Retinal pigment epithelial cell (primary cell): ENCODE measurements around the gene MFGE8.

ENCODE experiments used
- DNase-seq: peaks from one replicate; pipeline ENCODE4 v3.0.0-alpha.2; 2010; ENCODE audit warnings: low read depth
- H3K4me3 ChIP-seq: 2 replicates; pipeline ENCODE4 v1.5.1; 2011; ENCODE audit warnings: mild to moderate bottlenecking, low read length, control low read depth, moderate library complexity
- TF ChIP-seq, protein P1 (sequence below): conservative IDR thresholded peaks from 2 replicates; pipeline ENCODE4 v1.5.1; 2011; ENCODE audit warnings: low read depth, low read length, control low read depth, inconsistent platforms

Gene MFGE8

DNA sequence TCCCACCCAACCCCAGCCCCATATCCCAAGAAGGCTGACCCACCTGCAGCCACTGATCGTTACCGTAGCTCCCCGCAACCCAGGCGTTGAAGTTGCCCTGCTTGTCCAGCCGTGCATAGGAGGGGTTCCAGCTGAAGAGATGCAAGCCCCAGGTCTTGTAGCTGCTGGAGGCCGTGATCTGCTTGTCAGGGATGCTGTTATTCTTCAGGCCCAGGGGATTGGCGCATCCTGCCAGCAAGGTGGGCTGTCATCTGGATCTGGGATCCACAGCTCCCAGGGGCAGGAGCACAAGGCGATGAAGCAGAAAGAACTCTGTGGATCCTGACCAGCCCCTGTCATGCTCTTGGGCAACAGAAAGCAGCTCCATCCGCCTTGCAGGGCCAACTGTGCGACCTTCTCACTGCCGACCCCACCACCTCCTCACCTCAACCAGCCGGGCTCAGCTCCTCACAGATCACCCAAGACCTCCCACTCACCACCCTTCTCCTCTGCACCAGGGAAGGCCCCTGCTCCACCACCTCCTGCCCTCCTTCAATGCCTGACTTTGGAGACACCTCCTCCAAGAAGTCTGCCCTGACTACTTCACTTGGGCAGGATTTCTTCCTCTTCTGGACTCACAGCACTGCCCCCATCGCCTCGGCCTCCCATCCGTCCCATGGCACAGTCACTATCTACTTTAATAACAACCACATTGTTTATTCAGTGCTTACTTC is 11.5 kb downstream of the MFGE8 start:
- TF ChIP-seq, protein P1, sequence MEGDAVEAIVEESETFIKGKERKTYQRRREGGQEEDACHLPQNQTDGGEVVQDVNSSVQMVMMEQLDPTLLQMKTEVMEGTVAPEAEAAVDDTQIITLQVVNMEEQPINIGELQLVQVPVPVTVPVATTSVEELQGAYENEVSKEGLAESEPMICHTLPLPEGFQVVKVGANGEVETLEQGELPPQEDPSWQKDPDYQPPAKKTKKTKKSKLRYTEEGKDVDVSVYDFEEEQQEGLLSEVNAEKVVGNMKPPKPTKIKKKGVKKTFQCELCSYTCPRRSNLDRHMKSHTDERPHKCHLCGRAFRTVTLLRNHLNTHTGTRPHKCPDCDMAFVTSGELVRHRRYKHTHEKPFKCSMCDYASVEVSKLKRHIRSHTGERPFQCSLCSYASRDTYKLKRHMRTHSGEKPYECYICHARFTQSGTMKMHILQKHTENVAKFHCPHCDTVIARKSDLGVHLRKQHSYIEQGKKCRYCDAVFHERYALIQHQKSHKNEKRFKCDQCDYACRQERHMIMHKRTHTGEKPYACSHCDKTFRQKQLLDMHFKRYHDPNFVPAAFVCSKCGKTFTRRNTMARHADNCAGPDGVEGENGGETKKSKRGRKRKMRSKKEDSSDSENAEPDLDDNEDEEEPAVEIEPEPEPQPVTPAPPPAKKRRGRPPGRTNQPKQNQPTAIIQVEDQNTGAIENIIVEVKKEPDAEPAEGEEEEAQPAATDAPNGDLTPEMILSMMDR = no peak
- no peak for DNase-seq
- H3K4me3 ChIP-seq = no peak overlapping the region

DNA sequence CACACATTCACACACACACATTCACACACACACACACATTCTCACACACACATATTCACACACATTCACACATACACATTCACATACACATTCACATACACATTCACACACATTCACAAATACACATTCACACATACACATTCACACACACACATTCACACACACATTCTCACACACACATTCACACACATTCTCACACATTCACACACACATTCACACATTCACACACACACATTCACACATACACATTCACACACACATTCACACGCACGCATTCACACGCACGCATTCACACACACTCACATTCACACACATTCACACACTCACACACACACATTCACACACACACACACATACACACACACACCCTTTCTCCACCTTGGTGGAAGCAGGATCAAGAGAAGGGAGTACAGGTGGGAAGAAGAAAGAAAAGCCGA is 12.2 kb downstream of the MFGE8 start:
- TF ChIP-seq, protein P1 = no peak
- no peak overlapping the region for H3K4me3 ChIP-seq
- no peak for DNase-seq

DNA sequence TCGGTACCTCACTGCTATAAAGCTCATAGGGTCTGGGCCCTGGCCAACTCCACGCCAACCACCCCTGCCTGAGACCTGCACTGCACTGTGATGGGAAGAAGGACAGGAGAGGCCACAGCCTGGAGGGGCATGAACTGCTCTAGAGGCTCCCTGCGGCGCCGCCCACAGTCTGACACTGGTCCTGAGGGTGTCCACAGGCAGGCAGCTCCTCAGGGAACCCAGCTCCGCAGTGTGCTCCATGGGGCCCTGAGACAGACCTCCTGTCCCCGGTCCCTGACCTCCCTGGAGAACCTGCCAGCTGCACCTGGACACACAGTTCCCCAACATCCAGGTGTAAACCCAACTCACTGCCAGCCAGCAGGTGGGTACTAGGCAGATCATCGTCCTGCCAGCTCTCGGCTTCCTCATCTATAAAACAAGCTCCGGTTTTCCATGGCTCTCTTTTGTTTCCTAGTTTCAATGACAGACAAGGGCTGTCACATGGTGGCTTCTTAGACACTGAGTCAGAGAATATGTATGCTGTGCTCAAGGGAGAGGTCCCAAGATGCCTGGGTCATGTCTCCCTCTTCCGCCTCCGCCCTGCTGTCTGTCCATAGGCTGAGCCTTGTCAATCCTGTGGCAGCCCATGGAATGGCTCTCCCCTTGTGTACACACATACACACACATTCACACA is 12.7 kb downstream of the MFGE8 start:
- DNase-seq = peak; percentile 72
- TF ChIP-seq, protein P1 = no peak
- no peak overlapping the region for H3K4me3 ChIP-seq

DNA sequence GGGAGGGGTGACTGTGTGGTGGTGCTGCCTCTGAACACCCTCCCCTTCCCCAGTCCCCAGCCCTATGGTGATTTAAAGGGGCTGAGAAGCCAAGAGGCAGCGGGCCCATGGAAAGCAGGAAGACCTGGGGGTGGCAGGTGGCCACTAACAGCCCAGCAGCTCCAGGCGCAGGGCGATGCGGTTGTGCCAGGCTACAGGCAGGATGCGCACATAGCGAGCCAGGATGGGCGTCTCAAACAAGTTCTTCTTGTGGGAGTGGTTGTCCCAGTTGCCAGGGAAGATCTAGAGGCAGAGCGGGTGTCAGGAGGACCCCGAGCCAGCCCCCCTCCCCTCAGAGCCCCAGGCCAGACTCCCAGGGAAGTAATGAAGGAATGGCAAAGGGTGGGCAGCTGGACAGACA is 13.9 kb downstream of the MFGE8 start:
- H3K4me3 ChIP-seq = no peak overlapping the region
- TF ChIP-seq, protein P1 = no peak
- no peak for DNase-seq

DNA sequence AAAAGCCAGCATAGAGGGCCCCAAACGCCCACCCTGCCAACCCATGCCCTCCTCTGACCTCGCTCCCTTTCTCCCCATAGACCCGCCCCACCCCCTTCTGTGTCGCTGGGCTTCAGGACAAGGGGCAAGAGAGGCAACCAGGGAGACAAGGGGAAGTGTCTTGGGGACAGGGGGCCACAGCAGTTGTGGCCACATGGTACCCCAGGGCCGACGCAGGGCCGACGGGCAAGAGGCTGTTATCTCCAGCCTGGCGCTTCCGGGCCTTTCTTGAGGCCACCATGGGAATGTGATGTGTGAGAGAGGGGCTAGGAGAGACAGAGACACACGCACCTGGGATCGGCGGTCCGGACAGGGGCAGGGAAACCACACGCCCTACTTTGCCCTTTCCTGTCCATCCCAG is 14.4 kb downstream of the MFGE8 start:
- TF ChIP-seq, protein P1 = no peak
- no peak overlapping the region for H3K4me3 ChIP-seq
- DNase-seq = no peak

DNA sequence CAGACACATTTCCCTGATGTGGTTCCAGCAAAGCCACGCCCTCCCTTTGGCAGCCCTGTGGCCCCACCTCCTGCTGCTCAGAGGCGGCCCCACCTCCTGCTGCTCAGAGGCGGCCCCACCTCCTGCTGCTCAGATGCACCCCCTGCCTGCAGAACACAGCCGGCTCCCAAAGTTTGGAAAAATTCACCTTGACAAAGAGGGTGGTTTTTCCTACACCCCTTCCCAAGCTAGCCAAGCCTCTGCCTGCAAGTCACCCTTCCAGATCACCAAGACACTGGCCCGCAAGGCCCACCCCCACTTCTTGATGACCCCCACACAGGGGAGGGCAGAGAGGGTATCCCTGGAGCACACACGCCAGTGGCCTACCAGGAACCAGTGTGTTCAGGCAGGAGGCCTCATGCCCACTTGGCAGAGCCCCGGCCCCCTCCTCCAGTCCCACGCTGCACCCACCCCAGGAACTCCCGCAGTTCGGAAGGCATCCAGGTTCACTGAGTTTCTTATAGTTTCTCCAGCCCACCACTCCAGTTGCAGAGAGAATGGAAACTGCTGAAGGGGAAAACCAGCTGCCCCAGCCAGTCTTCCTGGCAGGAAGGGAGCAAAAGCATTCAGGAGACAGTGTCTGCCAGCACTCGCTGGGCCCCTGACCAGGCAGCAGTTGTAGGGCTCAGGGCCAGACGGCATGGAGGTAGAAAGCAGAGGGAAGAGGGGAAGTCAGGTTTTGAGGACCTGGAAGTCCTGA is 15.6 kb downstream of the MFGE8 start:
- H3K4me3 ChIP-seq = no peak overlapping the region
- DNase-seq = peak; percentile 48
- TF ChIP-seq, protein P1 = peak; percentile 60

DNA sequence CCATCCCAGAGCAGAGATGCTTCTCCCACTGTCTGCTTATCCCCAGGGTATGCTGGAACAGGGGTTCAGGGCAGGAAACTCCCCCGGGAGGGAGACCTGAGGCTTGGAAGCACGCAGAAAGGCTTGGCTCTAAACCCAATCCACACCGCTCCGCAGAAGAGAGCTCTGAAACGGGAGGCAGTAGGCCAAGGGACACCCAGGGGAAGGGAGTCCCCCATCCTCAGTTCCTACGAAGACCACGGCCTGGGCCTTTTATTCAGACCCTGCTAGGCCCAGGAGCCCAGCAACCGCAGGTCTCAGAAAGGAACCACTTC is 16.1 kb downstream of the MFGE8 start:
- TF ChIP-seq, protein P1 = no peak
- DNase-seq = no peak

More for the DNA sequence above, 16.1 kb downstream of the MFGE8 start:
- H3K4me3 ChIP-seq = no peak overlapping the region
